HL-60 (cell line): ENCODE measurements around the gene SOX10.
A peak's percentile ranks its signal among the peaks of the same experiment; 100 is the strongest.

Experiments used
- DNase-seq, 2 experiments: peaks; one replicate each; pipeline ENCODE4 v3.0.0-alpha.2; 2010 to 2020; ENCODE audit warnings: low read depth in 1 of 2, low spot score in 1 of 2
- H3K27ac ChIP-seq: fragments of 250-450 bp; sonication (Bioruptor Pico); replicated peaks from 2 replicates; pipeline ENCODE4 v1.5.1; 2020; ENCODE audit warnings: mild to moderate bottlenecking, moderate library complexity
- H3K27me3 ChIP-seq: fragments of 250-450 bp; sonication (Bioruptor Pico); 2 replicates; pipeline ENCODE4 v1.5.1; 2021; ENCODE audit warnings: mild to moderate bottlenecking, moderate library complexity; ENCODE audit not compliant: insufficient read depth, poor library complexity, severe bottlenecking
- H3K4me3 ChIP-seq: replicated peaks from 2 replicates; pipeline ENCODE4 v1.5.1; 2011; ENCODE audit warnings: mild to moderate bottlenecking, control low read depth, low read length; ENCODE audit not compliant: insufficient read depth
- GABPA ChIP-seq: IDR thresholded peaks from 2 replicates; pipeline ENCODE4 v1.6.1; 2012; ENCODE audit warnings: low read depth
- POLR2AphosphoS5 ChIP-seq: IDR thresholded peaks from 2 replicates; pipeline ENCODE4 v1.6.1; 2012; ENCODE audit warnings: low read depth
- SPI1 ChIP-seq: IDR thresholded peaks from 2 replicates; pipeline ENCODE4 v1.6.1; 2012; ENCODE audit warnings: low read depth, mild to moderate bottlenecking, borderline replicate concordance
- TF ChIP-seq, protein P1 (sequence below): IDR thresholded peaks from 2 replicates; pipeline ENCODE4 v1.6.1; 2012; ENCODE audit warnings: low read depth; ENCODE audit not compliant: insufficient replicate concordance
- TF ChIP-seq, protein P2 (sequence below): IDR thresholded peaks from one replicate; pipeline ENCODE4 v1.5.1; 2011; ENCODE audit warnings: low read length, control low read depth, inconsistent platforms; ENCODE audit not compliant: insufficient read depth

The SOX10 gene

DNA sequence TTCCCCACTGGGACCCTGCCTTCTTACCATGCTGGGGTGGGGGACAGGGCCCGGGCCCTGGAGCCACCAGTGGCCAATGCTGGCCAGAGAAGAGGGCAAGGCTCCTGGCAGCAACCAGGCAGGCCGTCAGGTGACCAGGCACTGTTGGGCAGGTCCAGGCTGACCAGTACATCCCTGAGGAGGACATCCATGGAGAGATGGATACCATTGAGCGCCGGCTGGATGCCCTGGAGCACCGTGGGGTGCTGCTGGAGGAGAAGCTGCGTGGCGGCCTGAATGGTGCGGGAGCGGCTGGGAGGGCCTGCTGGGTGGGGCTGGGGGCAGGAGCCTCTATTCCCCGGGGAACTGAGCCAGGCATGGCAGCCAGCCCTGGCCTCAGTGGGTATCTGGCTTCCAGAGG lies 52.0 kb downstream of the SOX10 start:
- no peak overlapping the region for H3K4me3 ChIP-seq
- TF ChIP-seq POLR2AphosphoS5 (no peak), SPI1 (no peak), GABPA (no peak)
- TF ChIP-seq, protein P1, sequence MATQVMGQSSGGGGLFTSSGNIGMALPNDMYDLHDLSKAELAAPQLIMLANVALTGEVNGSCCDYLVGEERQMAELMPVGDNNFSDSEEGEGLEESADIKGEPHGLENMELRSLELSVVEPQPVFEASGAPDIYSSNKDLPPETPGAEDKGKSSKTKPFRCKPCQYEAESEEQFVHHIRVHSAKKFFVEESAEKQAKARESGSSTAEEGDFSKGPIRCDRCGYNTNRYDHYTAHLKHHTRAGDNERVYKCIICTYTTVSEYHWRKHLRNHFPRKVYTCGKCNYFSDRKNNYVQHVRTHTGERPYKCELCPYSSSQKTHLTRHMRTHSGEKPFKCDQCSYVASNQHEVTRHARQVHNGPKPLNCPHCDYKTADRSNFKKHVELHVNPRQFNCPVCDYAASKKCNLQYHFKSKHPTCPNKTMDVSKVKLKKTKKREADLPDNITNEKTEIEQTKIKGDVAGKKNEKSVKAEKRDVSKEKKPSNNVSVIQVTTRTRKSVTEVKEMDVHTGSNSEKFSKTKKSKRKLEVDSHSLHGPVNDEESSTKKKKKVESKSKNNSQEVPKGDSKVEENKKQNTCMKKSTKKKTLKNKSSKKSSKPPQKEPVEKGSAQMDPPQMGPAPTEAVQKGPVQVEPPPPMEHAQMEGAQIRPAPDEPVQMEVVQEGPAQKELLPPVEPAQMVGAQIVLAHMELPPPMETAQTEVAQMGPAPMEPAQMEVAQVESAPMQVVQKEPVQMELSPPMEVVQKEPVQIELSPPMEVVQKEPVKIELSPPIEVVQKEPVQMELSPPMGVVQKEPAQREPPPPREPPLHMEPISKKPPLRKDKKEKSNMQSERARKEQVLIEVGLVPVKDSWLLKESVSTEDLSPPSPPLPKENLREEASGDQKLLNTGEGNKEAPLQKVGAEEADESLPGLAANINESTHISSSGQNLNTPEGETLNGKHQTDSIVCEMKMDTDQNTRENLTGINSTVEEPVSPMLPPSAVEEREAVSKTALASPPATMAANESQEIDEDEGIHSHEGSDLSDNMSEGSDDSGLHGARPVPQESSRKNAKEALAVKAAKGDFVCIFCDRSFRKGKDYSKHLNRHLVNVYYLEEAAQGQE: no peak
- TF ChIP-seq, protein P2, sequence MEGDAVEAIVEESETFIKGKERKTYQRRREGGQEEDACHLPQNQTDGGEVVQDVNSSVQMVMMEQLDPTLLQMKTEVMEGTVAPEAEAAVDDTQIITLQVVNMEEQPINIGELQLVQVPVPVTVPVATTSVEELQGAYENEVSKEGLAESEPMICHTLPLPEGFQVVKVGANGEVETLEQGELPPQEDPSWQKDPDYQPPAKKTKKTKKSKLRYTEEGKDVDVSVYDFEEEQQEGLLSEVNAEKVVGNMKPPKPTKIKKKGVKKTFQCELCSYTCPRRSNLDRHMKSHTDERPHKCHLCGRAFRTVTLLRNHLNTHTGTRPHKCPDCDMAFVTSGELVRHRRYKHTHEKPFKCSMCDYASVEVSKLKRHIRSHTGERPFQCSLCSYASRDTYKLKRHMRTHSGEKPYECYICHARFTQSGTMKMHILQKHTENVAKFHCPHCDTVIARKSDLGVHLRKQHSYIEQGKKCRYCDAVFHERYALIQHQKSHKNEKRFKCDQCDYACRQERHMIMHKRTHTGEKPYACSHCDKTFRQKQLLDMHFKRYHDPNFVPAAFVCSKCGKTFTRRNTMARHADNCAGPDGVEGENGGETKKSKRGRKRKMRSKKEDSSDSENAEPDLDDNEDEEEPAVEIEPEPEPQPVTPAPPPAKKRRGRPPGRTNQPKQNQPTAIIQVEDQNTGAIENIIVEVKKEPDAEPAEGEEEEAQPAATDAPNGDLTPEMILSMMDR: no peak
- no peak overlapping the region for H3K27ac ChIP-seq
- DNase-seq: no peak
- H3K27me3 ChIP-seq: no peaks in the 10 kb centered on the region

DNA sequence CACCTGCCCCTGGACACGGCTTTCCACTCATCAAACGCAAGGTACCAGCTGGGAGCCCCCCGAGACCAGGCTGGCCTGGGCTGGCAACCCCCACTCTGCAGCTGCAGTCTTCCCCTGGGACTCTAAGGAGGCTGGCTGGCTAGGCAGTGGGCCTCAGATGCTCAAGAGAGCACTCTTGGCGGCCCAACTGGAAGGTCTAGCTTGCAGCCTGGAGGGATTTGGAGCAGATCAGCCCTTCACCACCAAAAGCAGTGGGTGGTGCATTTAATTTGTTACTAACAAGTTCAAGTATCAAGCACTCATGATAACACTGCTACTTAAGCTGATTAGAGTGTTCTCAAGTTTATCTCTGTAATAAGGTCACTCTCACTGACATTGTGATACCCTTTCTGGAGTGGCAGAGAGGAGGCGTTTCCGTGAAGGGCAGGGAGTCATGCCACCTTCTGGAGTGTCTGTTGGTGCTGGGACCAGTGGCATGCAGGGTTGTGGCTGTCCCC lies 52.4 kb downstream of the SOX10 start:
- TF ChIP-seq, protein P1: no peak
- H3K4me3 ChIP-seq: no peak overlapping the region
- no peaks in the 10 kb centered on the region for H3K27me3 ChIP-seq
- no peak overlapping the region for H3K27ac ChIP-seq
- DNase-seq: no peak

DNA sequence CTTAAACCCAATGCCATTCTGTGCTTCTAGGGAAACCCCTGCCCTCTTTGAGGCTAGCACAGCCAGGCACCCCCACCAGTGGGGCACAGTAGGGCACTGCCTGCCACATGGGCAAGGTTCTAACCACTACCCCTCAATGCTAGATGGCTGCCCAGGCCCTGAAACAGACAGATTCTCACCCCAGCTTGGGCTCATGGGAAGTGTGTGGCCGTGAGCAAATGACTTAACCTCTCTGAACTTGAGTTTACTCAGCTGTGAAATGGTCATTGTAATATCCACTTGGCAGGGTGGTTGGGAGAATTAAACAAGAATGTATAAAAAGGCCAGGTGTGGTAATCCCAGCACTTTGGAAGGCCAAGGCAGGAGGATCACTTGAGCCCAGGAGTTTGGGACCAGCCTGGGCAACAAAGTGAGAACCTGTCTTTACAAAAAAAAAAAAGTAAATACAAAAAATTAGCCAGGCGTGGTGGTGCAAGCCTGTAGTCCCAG lies 53.4 kb downstream of the SOX10 start:
- Histone ChIP-seq H3K27ac (no peak overlapping the region), H3K27me3 (no peaks in the 10 kb centered on the region)

DNA sequence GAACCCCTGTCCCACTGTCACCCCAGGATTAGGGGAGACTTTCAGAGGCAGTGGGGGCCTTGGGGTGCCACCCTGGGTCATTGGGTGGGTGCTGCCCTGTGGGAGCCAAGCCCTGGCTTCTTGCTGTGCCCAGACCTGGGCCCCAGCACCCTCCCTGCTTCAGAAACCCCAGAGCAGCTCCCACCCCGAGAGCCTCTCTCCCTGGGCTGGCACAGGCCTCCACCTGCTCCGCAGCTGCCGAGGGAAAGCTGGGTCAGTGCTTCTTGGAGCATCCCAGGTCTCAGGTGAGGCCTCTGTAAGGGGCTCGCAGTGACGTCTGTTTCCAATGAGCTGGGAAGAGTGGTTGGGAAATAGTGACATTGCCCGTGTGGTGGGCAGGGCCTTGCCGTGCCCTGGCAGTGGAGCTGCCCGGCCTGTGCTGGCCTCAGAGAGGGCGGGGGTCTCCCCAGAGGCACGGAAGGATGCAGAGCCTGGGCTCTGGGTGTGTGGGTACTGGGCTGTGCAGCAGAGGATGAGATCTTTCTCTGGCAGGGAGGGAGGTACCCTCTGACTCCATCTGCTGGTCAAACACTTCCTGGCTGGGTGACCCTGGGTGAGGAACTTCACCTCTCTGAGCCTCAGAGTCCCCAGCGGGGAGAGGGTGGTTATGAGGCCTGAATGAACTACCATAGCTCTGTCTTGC lies 53.9 kb downstream of the SOX10 start:
- DNase-seq: peak in 1 of 2 experiments; percentile 35
- no peaks in the 10 kb centered on the region for H3K27me3 ChIP-seq
- TF ChIP-seq, protein P2: no peak
- TF ChIP-seq GABPA (no peak), POLR2AphosphoS5 (no peak), SPI1 (no peak)
- TF ChIP-seq, protein P1: no peak
- H3K27ac ChIP-seq: no peak overlapping the region
- H3K4me3 ChIP-seq: no peak overlapping the region

More for the DNA sequence above, 53.4 kb downstream of the SOX10 start:
- no peak for TF ChIP-seq POLR2AphosphoS5
- DNase-seq: no peak
- H3K4me3 ChIP-seq: no peak overlapping the region
